Osteoblast (primary cell): ENCODE data around the gene GAK. TPM values are rescaled to one million over a fixed set of nuclear protein-coding genes. Genes with fewer than 3 reads are reported as not detected.

Experiments used
- DNase-seq: peaks from one replicate; pipeline ENCODE4 v3.0.0; 2011; ENCODE audit warnings: low spot score, mixed read lengths; ENCODE audit not compliant: insufficient read length; ENCODE audit errors: missing footprints
- H2AFZ ChIP-seq: 2 replicates; pipeline ENCODE4 v1.6.0; 2011; ENCODE audit warnings: mild to moderate bottlenecking, low read length
- H3K27ac ChIP-seq: 2 replicates; pipeline ENCODE4 v1.5.1; 2011; ENCODE audit warnings: mild to moderate bottlenecking, low read depth, low read length, moderate library complexity
- H3K27me3 ChIP-seq: 2 replicates; pipeline ENCODE4 v1.6.0; 2012; ENCODE audit warnings: mild to moderate bottlenecking, control low read depth, inconsistent platforms, low read length, moderate library complexity; ENCODE audit not compliant: insufficient read depth
- H3K36me3 ChIP-seq: 2 replicates; pipeline ENCODE4 v1.5.1; 2011; ENCODE audit warnings: mild to moderate bottlenecking, low read length, control low read depth, moderate library complexity; ENCODE audit not compliant: insufficient read depth
- H3K4me1 ChIP-seq: 2 replicates; pipeline ENCODE4 v1.5.1; 2011; ENCODE audit warnings: mild to moderate bottlenecking, low read length, control low read depth, moderate library complexity; ENCODE audit not compliant: insufficient read depth
- H3K4me2 ChIP-seq: 2 replicates; pipeline ENCODE4 v1.6.0; 2011; ENCODE audit warnings: mild to moderate bottlenecking, low read length; ENCODE audit not compliant: insufficient read depth
- H3K4me3 ChIP-seq: fragments of 200-600 bp; sonication (generic); 3 replicates; pipeline ENCODE4 v1.5.1; 2012; ENCODE audit warnings: mild to moderate bottlenecking, low read length, inconsistent platforms; ENCODE audit not compliant: insufficient read depth
- H3K79me2 ChIP-seq: 2 replicates; pipeline ENCODE4 v1.6.0; 2012; ENCODE audit warnings: mild to moderate bottlenecking, low read length, control low read depth, inconsistent platforms; ENCODE audit not compliant: insufficient read depth
- H3K9me3 ChIP-seq: 2 replicates; pipeline ENCODE4 v1.5.1; 2011; ENCODE audit warnings: low read depth, low read length, control low read depth
- H4K20me1 ChIP-seq: 2 replicates; pipeline ENCODE4 v1.6.0; 2012; ENCODE audit warnings: mild to moderate bottlenecking, low read length, control low read depth; ENCODE audit not compliant: insufficient read depth
- total RNA-seq: library from RNA; depleted of rRNA; stranded (reverse); fragments of >200 nt; gene quantifications from 2 replicates; pipeline ENCODE4 v1.2.3, GENCODE V29; 2012
- TF ChIP-seq, protein P1 (sequence below): IDR thresholded peaks from 2 replicates; pipeline ENCODE4 v1.5.1; 2011; ENCODE audit warnings: mild to moderate bottlenecking, low read depth, low read length, moderate library complexity; ENCODE audit errors: extremely low read depth

Gene GAK
- total RNA-seq, 1 donor, result 48.9 TPM

GRCh38 chr4:899556-899906, 32.6 kb downstream of the GAK start:
- Histone ChIP-seq H4K20me1 (peaks cover 15% of the 10 kb centered on the region), H3K36me3 (peaks cover 19% of the 10 kb centered on the region)

GRCh38 chr4:898869-899555, 33.1 kb downstream of the GAK start:
- H3K36me3 ChIP-seq, result peaks cover 18% of the 10 kb centered on the region

More at GRCh38 chr4:899556-899906, 32.6 kb downstream of the GAK start:
- TF ChIP-seq, protein P1, sequence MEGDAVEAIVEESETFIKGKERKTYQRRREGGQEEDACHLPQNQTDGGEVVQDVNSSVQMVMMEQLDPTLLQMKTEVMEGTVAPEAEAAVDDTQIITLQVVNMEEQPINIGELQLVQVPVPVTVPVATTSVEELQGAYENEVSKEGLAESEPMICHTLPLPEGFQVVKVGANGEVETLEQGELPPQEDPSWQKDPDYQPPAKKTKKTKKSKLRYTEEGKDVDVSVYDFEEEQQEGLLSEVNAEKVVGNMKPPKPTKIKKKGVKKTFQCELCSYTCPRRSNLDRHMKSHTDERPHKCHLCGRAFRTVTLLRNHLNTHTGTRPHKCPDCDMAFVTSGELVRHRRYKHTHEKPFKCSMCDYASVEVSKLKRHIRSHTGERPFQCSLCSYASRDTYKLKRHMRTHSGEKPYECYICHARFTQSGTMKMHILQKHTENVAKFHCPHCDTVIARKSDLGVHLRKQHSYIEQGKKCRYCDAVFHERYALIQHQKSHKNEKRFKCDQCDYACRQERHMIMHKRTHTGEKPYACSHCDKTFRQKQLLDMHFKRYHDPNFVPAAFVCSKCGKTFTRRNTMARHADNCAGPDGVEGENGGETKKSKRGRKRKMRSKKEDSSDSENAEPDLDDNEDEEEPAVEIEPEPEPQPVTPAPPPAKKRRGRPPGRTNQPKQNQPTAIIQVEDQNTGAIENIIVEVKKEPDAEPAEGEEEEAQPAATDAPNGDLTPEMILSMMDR, result no peak
- H2AFZ ChIP-seq, result no peak overlapping the region
- no peak overlapping the region for H3K27ac ChIP-seq
- no peaks in the 10 kb centered on the region for H3K9me3 ChIP-seq
- no peak for DNase-seq
- H3K4me3 ChIP-seq, result no peak overlapping the region
- H3K79me2 ChIP-seq, result peaks cover 39% of the 10 kb centered on the region
- H3K4me2 ChIP-seq, result no peak overlapping the region
- no peaks in the 10 kb centered on the region for H3K4me1 ChIP-seq
- H3K27me3 ChIP-seq, result no peaks in the 10 kb centered on the region

GRCh38 chr4:898123-898522, 34.0 kb downstream of the GAK start:
- Histone ChIP-seq H3K9me3 (no peaks in the 10 kb centered on the region), H3K4me2 (no peak overlapping the region), H3K4me1 (no peaks in the 10 kb centered on the region), H3K27ac (no peak overlapping the region), H3K27me3 (no peaks in the 10 kb centered on the region), H3K36me3 (peaks cover 19% of the 10 kb centered on the region), H3K79me2 (peaks cover 37% of the 10 kb centered on the region), H4K20me1 (peaks cover 15% of the 10 kb centered on the region), H2AFZ (no peak overlapping the region), H3K4me3 (no peak overlapping the region)
- DNase-seq, result no peak
- TF ChIP-seq, protein P1, result no peak

More at GRCh38 chr4:898869-899555, 33.1 kb downstream of the GAK start:
- Histone ChIP-seq H3K27ac (no peak overlapping the region), H4K20me1 (peaks cover 15% of the 10 kb centered on the region), H3K4me2 (no peak overlapping the region), H3K4me3 (no peak overlapping the region), H3K9me3 (no peaks in the 10 kb centered on the region), H3K79me2 (peaks cover 39% of the 10 kb centered on the region), H2AFZ (no peak overlapping the region), H3K27me3 (no peaks in the 10 kb centered on the region), H3K4me1 (no peaks in the 10 kb centered on the region)
- TF ChIP-seq, protein P1, result no peak
- DNase-seq, result no peak

DNA sequence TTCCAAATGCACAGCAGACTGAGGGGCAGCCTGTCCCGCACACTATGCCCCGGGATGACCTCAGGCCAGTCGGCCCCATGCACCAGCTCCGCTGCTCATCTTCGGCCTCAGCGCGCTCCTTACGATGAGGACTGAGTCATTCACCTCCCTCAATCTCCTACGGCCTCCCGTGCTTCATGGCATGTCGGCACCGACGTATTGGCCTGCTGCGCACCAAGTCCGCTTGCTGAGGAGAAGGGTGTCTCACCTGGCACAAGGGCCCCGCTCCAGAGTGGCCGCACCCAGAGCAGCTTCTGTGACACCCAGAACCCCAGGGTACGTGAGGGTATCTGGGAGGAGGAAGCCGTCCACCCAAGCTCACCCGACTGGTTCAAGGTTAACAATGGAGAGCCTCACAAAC, 35.5 kb downstream of the GAK start:
- Histone ChIP-seq H3K79me2 (peaks cover 34% of the 10 kb centered on the region), H3K27me3 (no peaks in the 10 kb centered on the region), H4K20me1 (peaks cover 15% of the 10 kb centered on the region), H3K4me2 (no peak overlapping the region), H3K27ac (no peak overlapping the region), H2AFZ (no peak overlapping the region), H3K4me3 (no peak overlapping the region), H3K4me1 (no peaks in the 10 kb centered on the region), H3K9me3 (no peaks in the 10 kb centered on the region), H3K36me3 (peaks cover 24% of the 10 kb centered on the region)
- DNase-seq, result no peak
- TF ChIP-seq, protein P1, result no peak
